ENCODE measurements around the gene TLE2. TPM values are rescaled to one million over a fixed set of nuclear protein-coding genes. Genes with fewer than 3 reads are reported as not detected.
A peak's percentile ranks its signal among the peaks of the same experiment; 100 is the strongest.

TLE2 gene
- total and polyA plus RNA-seq, 9 of the 15 experiments (the other 6 are each of a cell fraction or from before 2014, with no cell fraction given) = 0.35 to 13.1 (median 6.2) TPM

- TF ChIP-seq TFAP4 (CRISPR knock-in tag; IDR thresholded peaks at IDR 0.05; ENCODE audit: borderline replicate concordance) (peak; percentile 66; the same call in 1 of the 2 replicates), PURB (CRISPR knock-in tag; IDR thresholded peaks at IDR 0.05; ENCODE audit: low read depth) (no peak), ZBTB17 (CRISPR knock-in tag; IDR thresholded peaks at IDR 0.05) (no peak), SIX5 (IDR thresholded peaks at IDR 0.05; ENCODE audit: borderline replicate concordance in 1 of 2, insufficient read depth in 1 of 2, low read depth in 1 of 2, low read length in 2 of 2) (peak; percentile 62 to 71), ZNF184 (CRISPR knock-in tag; IDR thresholded peaks at IDR 0.05) (no peak), GTF2F1 (IDR thresholded peaks at IDR 0.05; ENCODE audit: low read depth, low read length) (no peak), E2F8 (IDR thresholded peaks at IDR 0.05; ENCODE audit: low read depth, partially characterized antibody) (no peak), PRPF4 (IDR thresholded peaks at IDR 0.05; ENCODE audit: insufficient read depth, low read depth, low read length, poor library complexity, severe bottlenecking) (no peak), GMEB1 (CRISPR knock-in tag; IDR thresholded peaks at IDR 0.05) (peak; percentile 12; the same call in 1 of the 2 replicates), FOXA3 (CRISPR knock-in tag; conservative IDR thresholded peaks at IDR 0.05 in 1 of 2, IDR thresholded peaks at IDR 0.05 in 1 of 2) (no peak), MTF1 (CRISPR knock-in tag; IDR thresholded peaks at IDR 0.05; ENCODE audit: borderline replicate concordance) (no peak), ELF1 (tag; IDR thresholded peaks at IDR 0.05) (no peak; the same call in 1 of the 2 replicates), FOXJ2 (tag; IDR thresholded peaks at IDR 0.05) (peak; percentile 8; the same call in 1 of the 2 replicates), SREBF1 (IDR thresholded peaks at IDR 0.05; ENCODE audit: borderline replicate concordance, low read depth, low read length) (no peak), TOE1 (IDR thresholded peaks at IDR 0.05; ENCODE audit: borderline replicate concordance) (peak; percentile 36; the same call in 1 of the 2 replicates), TOE1 (CRISPR knock-in tag; IDR thresholded peaks at IDR 0.05; ENCODE audit: borderline replicate concordance, low read depth) (no peak), SP1 (CRISPR knock-in tag; IDR thresholded peaks at IDR 0.05) (no peak; the same call in none of the 2 replicates), PREB (CRISPR knock-in tag; IDR thresholded peaks at IDR 0.05) (no peak), ZNF143 (CRISPR knock-in tag; IDR thresholded peaks at IDR 0.05) (peak; percentile 88)
These were observed 7.3 kb upstream of the TLE2 start (continued) for GRCh38 chr19:3036119-3036976.
